ENCODE measurements around the gene MGAT3.

MGAT3 gene

DNA sequence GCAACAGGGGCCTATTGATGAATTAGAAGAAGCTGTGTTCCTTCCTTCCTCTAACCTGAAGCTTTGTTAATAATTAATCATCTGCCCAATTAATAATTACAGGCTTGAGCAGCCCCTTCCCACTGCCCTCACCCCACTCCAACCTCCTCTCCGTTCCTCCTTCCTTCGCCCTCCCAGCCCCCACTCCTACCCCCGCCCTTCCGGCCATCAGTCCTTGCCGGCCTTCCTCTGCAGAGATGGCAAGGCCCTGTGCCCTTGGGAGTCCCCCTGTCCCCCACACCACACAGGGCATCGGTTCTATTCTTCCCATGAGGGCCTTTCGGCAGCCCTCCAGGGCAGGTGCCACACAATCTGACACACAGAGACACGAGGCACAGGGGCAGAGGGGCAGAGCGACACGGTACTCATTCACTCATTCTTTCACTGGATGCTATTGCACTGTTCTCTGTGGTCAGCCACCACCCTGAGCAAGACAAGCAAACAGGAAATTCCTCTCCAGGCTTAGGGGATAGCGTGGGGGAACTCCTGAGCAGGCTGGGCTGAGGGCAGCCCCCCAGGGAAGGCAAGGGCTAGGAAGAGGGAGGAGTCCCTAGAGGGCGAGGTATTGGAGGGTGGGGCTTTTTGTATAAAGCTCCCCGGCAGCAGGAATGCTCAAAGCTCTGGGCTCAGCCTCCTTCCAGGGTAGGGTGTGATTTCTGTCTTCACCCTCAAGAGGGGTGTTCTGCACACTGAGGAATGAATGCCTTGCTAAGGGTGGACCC lies 14.7 kb downstream of the MGAT3 start:
- no peak for DNase-seq (ENCODE audit: low spot score)

DNA sequence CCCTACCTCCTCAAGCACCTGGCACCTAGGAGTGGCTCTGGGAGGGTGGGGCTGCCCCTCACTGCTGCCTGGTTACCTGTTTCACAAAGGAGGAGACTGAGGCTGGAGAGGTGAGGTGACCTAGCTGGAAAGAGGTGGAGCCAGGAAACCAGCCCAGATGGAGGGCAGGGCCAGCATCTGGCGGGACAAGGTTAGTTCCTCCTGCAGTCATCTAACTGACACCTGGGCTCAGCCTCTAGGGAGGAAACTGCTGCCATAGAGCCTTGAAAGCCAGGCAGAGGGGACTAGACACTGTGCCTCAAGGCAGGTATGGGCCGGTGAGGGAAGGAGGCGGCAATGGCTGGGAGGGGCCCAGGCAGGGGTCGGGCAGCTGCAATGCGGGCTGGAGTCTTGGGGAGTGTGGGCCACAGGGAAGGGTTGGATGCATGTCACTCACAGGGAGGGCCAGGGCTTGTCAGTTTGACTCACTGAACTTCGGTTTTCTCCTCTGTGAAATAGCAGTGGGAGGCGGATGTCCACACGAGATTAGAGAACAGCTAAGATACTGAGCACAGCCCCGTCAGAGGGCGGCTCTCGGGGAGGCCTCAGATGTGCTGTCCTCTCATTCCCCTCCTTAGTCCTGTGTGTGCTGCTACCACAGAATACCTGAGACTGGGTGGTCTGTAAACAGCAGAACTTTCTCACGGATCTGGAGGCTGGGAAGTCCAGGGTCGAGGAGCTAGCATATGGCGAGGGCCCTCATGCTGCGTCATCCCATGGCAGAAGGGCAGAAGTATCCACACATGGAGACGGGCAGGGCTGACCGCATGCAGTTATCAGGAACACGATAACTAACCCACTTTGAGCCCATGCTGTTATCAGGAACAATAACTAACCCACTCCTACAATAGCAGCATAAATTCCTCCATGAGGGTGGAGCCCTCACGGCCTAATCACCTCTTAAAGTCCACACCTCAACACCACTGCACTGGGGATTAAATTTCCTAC lies 16.1 kb downstream of the MGAT3 start:
- DNase-seq (ENCODE audit: low spot score) = no peak

- DNase-seq (ENCODE audit: low spot score) = no peak
Observed at GRCh38 chr22:39473851-39474250, 17.0 kb downstream of the MGAT3 start.

DNA sequence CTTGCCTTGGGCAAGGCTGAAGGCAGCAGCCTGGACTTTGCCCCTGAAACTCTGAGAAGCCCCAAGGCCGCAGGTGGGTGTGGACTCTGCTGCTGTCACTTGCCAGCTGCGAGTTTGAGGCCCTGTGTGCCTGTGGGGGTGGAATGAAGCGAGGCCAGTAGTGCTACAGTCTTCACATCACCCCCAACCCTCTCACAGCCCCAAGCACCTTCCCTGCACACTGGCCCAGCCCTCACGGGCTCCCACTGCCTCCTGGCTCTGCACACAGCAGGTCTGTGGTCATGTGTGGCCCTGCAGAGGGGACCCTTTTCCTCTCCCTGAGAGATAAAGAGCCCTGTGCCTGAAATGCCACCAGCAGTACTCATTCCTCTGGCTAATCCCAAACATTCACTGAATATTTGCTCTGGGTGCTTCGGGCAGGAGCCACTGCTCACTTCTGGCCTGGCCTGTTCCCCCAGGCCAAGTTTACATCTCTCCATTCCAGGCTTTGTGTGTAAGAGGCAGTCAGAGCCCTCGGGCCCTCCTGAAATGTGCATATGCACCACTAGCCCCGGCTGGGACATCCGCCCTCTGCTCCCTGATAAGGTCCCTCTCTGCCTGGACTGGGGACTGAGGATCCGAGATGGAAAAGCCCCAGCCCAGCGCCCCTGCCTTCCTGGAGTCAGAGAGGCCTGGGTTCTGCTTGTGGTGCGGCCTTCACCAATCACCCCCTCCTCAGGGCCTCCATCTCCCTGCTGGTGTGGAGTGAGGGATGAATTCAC lies 17.7 kb downstream of the MGAT3 start:
- no peak for DNase-seq (ENCODE audit: low spot score)

GRCh38 chr22:39475337-39475736 lies 18.5 kb downstream of the MGAT3 start:
- no peak for DNase-seq (ENCODE audit: low spot score)

DNA sequence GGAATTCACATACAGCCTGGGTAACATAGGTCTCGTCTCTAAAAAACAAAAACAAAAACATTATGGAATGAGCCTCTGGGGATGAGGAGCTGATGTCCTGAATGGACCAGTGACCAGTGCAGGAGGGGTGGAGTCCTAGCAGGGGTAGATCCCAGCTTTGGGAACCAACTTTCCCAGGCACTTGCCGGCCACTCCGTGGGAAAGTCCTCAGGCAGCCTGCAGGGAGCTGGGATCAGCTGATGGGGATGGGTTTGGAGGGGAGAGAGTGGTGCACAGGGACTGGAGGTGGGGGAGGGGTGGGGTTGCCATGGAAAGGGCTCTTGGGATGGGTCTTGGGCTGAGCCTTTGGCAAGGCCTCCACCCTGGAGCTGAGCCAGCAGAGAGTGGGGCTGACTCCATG lies 19.1 kb downstream of the MGAT3 start:
- no peak for DNase-seq (ENCODE audit: low spot score)

DNA sequence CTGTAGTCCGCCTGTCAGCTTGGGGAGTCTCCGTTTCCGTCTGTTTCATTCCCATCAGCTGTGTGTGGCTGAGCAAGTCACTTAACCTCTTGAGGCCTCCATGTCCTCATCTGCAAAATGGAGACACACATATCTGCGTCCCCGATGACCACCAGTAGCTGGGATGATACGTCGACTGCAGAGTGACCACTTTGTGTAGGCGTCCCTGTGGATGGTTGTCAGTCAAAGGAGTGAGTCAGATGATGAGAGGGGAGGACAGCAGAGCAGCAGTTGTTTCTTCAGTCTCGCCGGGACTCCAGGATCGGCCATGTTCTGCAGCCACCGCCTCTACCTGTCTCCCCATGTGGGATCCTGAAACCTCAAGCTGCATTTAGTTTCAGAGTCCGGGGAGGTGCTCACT lies 19.9 kb downstream of the MGAT3 start:
- DNase-seq (ENCODE audit: low spot score) = no peak

GRCh38 chr22:39477542-39477941 lies 20.7 kb downstream of the MGAT3 start:
- DNase-seq (ENCODE audit: low spot score) = no peak

DNA sequence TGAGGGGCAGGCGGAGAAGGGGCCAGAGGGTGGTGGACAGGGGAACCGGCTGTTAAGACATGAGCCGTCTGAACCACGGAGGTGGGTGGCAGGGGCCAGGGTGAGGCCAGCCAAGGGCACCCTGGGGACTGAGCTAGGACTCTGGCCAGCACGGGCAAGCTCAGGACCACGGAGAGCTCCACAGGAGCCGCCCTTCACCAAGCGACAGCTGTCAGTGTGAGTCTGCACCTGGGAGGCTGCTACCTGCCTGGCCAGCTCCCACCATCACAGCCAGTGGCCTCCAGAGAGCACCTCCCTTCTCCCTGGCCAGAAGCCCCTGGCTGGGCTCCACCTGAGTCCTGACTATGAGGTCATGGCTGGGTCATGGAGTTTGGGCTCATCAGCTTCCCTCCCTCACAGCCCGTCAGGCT lies 21.6 kb downstream of the MGAT3 start:
- DNase-seq (ENCODE audit: low spot score) = peak; percentile 35

DNA sequence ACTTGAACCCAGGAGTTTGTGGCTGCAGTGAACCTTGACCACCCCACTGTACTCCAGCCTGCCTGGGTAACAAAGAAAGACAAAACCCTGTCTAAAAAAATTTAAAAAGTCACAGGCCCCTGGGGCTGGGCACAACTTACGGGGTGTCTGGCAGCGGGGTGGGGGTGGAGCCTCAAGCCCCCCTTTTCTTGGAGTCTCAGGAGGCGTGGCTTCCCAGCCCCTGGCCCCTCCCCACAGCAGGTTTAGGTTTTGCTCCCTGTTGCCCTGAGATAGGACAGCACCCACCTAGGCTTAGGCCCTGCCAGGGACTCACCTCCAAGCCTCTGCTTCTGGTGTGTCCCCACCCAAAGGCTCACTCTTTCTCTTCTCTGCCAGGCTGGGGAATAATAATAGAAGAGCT lies 22.4 kb downstream of the MGAT3 start:
- DNase-seq (ENCODE audit: low spot score) = no peak

DNA sequence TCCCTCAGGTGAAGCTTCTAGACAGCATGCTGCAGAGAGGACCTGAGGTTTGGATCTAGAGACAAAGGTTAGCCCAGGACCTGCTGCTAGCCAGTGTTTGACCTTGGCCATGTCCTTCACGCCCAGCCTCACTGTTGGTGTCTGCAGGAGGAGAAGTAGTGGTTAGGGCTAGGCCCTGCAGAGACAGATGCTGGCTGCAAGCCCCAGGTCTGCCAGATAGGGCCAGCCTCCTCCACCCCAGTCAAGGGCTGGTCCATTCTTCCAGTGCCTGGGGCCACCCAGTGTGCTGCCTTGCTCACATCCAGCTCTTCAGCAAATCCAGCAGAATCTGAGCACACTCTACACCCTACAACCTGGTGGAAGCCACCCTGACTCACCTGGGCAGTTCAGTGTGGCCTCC lies 23.7 kb downstream of the MGAT3 start:
- no peak for DNase-seq (ENCODE audit: low spot score)

DNA sequence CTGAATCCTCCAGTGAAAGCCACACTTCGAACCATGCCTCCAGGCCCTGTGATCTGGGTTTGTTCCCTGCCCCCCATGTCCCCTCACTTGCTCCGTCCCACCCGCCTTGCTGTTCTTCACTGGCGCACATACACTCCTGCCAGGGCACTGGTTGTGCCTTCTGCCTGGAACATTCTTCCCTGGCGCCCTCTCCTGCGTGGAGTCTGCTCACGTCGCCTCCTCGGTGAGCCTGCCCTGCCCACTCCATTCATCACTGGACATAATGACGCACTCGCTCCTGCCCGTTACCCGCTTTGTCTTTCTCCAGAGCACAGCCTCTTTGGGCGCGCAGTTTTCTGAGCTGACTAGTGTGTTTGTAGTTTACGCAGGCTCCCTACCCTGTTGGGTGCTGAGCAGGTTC lies 24.2 kb downstream of the MGAT3 start:
- no peak for DNase-seq (ENCODE audit: low spot score)

GRCh38 chr22:39481595-39481994 lies 24.8 kb downstream of the MGAT3 start:
- no peak for DNase-seq (ENCODE audit: low spot score)

- no peak for DNase-seq (ENCODE audit: low spot score)
Observed at GRCh38 chr22:39482768-39483167, 26.0 kb downstream of the MGAT3 start.

DNA sequence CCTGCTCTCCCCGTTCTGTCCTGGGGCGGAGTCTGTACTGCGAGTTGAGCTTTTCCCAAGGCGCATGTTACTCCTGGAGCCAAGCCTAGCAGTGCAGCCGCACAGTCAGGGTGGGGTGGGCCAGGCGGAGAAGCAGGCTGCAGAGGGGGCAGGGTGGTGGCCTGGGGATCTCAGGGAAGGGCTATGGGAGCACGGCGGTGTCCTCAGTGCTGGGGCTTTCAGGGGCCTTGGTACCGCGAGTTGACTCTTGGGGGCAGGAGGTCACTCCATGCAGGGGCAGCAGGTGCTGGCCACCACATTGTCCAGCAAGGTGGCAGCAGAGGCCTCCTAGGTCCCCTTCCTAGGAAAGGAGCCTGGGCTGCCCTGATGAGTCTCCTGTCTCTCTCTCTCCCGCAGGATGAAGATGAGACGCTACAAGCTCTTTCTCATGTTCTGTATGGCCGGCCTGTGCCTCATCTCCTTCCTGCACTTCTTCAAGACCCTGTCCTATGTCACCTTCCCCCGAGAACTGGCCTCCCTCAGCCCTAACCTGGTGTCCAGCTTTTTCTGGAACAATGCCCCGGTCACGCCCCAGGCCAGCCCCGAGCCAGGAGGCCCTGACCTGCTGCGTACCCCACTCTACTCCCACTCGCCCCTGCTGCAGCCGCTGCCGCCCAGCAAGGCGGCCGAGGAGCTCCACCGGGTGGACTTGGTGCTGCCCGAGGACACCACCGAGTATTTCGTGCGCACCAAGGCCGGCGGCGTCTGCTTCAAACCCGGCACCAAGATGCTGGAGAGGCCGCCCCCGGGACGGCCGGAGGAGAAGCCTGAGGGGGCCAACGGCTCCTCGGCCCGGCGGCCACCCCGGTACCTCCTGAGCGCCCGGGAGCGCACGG lies 30.4 kb downstream of the MGAT3 start:
- DNase-seq (ENCODE audit: low spot score) = no peak

DNA sequence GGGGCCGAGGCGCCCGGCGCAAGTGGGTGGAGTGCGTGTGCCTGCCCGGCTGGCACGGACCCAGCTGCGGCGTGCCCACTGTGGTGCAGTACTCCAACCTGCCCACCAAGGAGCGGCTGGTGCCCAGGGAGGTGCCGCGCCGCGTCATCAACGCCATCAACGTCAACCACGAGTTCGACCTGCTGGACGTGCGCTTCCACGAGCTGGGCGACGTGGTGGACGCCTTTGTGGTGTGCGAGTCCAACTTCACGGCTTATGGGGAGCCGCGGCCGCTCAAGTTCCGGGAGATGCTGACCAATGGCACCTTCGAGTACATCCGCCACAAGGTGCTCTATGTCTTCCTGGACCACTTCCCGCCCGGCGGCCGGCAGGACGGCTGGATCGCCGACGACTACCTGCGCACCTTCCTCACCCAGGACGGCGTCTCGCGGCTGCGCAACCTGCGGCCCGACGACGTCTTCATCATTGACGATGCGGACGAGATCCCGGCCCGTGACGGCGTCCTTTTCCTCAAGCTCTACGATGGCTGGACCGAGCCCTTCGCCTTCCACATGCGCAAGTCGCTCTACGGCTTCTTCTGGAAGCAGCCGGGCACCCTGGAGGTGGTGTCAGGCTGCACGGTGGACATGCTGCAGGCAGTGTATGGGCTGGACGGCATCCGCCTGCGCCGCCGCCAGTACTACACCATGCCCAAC lies 31.2 kb downstream of the MGAT3 start:
- DNase-seq (ENCODE audit: low spot score) = no peak

DNA sequence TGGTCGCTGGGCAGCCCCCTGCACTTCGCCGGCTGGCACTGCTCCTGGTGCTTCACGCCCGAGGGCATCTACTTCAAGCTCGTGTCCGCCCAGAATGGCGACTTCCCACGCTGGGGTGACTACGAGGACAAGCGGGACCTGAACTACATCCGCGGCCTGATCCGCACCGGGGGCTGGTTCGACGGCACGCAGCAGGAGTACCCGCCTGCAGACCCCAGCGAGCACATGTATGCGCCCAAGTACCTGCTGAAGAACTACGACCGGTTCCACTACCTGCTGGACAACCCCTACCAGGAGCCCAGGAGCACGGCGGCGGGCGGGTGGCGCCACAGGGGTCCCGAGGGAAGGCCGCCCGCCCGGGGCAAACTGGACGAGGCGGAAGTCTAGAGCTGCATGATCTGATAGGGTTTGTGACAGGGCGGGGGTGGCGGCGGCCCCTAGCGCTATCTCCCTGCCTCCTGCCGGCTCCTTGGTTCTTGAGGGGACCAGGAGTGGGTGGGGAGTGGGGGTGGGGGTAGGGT lies 31.8 kb downstream of the MGAT3 start:
- DNase-seq (ENCODE audit: low spot score) = no peak

DNA sequence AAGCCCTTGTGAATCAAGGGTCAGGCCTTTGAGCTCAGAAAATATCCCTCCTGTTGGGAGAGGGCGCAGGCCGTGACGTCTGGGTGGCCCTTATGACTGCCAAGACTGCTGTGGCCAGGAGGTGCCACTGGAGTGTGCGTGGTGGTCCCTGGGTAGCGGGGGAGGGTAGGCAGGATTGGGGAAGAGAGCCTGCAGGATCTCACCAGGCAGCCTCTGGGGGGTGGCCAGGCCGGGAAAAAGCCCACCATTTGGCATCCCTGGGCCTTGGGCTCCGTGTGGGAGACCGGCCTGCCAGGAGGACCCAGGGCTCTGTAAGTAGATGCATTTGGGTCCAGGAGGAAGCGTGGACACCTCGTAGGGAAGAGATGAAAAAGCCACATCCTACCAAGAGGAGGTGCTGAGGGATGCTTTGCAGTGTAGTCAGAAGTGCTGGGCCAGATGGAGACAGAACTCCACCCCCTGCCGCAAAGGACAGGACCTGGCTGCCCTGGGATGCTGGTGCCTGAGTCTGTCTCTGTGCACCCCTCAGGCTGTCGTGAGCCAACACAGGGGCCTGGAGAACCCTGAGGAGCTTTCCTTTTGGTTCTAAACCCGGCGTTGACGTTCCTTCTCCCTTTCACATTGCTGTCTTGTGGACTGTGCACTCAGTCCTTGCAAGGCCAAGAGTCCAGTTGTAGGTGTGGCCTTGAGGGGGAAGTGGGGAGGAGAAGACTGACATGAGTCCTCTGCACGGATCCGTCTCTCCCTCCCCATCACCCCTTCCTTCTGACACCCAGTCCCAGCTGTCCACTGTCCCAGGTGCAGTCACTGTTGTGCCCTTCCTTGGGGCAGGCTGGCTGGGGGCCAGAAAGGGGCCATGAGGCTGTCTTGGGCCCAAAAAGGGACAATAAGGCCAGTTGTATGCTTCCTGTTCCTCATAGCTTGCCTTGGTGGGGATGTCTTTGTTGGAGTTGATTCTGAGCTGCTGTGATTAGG lies 32.6 kb downstream of the MGAT3 start:
- DNase-seq (ENCODE audit: low spot score) = no peak

- peak; percentile 94 for DNase-seq (ENCODE audit: low spot score)
Observed at GRCh38 chr22:39490135-39490798, 33.5 kb downstream of the MGAT3 start.
